GM12873 (cell line): Measurements from ENCODE around the gene NOG.

Experiments used
- TF ChIP-seq, protein P1 (sequence below): IDR thresholded peaks from 2 replicates; pipeline ENCODE4 v1.5.1; 2012; ENCODE audit warnings: low read depth, mild to moderate bottlenecking, moderate library complexity, low read length, control low read depth; ENCODE audit not compliant: insufficient read depth; ENCODE audit errors: missing control alignments

The NOG gene

GRCh38 chr17:56623383-56623782 is 29.9 kb downstream of the NOG start:
- TF ChIP-seq, protein P1, sequence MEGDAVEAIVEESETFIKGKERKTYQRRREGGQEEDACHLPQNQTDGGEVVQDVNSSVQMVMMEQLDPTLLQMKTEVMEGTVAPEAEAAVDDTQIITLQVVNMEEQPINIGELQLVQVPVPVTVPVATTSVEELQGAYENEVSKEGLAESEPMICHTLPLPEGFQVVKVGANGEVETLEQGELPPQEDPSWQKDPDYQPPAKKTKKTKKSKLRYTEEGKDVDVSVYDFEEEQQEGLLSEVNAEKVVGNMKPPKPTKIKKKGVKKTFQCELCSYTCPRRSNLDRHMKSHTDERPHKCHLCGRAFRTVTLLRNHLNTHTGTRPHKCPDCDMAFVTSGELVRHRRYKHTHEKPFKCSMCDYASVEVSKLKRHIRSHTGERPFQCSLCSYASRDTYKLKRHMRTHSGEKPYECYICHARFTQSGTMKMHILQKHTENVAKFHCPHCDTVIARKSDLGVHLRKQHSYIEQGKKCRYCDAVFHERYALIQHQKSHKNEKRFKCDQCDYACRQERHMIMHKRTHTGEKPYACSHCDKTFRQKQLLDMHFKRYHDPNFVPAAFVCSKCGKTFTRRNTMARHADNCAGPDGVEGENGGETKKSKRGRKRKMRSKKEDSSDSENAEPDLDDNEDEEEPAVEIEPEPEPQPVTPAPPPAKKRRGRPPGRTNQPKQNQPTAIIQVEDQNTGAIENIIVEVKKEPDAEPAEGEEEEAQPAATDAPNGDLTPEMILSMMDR, result no peak

GRCh38 chr17:56624309-56624708 is 30.8 kb downstream of the NOG start:
- TF ChIP-seq, protein P1, result no peak

DNA sequence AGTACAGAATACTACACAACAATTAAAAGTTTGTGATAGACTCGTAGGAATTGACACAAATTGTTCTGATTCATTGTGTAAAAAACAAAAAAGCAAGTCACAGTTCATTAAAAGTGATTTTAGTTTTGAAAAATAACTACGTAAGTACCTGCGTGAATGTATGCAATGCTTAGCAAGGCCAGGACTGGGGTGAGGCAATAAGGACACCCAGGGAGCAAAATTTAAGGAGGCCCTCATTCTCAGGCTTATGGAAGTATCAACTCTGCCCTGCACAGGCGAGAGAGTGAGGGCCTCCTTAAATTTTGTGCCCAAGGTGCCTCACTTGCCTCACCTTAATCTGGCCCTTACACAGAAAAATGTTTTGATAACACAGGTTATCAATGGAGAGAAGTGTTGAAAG is 31.4 kb downstream of the NOG start:
- TF ChIP-seq, protein P1, result no peak

DNA sequence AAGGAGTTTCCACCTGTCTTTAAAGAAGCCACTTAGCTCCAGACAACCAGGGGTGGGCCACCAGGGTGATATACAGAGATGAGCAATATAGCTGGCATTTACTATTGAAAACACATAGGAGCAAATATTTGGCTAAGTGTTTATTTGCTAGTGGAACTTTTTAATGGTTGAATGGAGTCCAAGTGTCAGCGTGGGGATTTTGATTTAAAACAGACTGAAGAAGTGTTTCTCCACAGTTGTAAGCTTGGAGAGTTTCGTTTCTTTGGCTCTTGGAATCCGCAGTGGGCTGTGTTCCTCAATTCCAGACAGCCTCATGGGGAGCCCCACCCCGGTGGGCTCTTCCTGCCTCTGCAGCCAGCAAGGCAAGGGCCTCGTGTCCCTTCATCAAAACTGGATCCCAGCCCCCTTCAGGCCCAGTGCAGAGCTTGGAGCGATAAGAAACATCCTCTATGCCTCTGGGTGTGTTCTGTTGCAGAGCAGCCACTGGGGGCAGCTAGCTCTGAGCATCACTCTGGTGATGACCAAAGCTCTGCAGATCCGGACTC is 36.1 kb downstream of the NOG start:
- TF ChIP-seq, protein P1, result peak; percentile 44

DNA sequence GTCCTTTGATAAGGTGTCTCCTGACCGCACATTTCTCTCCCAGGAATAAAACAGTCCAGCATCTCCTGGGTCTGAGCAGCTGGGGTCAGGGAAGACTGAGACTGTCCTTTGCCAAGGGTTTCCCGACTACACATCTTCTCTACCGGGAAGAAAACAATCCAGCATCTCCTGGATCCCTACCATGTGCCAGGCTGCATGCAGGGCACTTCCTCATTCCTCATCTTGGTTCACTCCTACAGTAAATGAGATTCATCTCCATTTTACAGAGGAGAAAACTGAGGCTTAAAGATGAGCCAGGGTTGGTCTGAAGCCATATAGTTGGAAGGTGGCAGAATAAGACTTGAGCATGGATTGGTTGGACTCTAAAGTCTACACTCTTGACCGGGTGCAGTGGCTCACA is 36.7 kb downstream of the NOG start:
- TF ChIP-seq, protein P1, result no peak

DNA sequence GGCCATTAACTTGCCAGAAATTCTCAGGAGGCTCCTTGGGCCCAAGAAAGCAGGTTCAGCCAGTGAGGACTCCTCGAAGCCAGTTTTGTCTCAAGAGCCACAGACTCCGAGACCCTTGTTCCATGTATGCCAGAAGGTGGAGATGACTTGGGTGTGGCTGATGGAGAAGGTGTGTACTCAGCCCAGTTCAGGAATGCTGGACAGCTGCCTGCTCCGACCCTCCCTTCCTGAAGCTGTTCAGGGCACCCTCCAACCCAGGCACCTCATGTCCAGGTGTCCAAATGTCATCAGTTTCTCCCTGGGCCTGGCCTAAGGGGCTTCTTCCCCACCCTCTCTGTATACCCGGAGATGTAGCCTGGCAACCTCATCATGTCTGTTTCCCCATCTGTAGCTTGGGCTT is 40.2 kb downstream of the NOG start:
- TF ChIP-seq, protein P1, result no peak

GRCh38 chr17:56635641-56636040 is 42.1 kb downstream of the NOG start:
- TF ChIP-seq, protein P1, result no peak

- TF ChIP-seq, protein P1, result no peak
Observed at GRCh38 chr17:56636265-56636664, 42.8 kb downstream of the NOG start.
